BE2C (cell line): ENCODE results near the gene SLC35A4.
A peak's percentile ranks its signal among the peaks of the same experiment; 100 is the strongest.
"Not testable (repeated sequence)": the region's sequence is repeated elsewhere in the genome, so short reads cannot be mapped to it uniquely, and the experiment has no call there.

Experiments used
- DNase-seq: peaks from one replicate; pipeline ENCODE4 v3.0.0-alpha.2; 2020
- H3K27me3 ChIP-seq: fragments of 250-450 bp; sonication (Bioruptor Pico); 2 replicates; pipeline ENCODE4 v1.5.1; 2020; ENCODE audit warnings: mild to moderate bottlenecking
- H3K36me3 ChIP-seq: fragments of 250-450 bp; sonication (Bioruptor Pico); 2 replicates; pipeline ENCODE4 v1.5.1; 2020; ENCODE audit warnings: mild to moderate bottlenecking
- H3K4me1 ChIP-seq: fragments of 250-450 bp; sonication (Bioruptor Pico); 2 replicates; pipeline ENCODE4 v1.5.1; 2020
- H3K4me3 ChIP-seq: 2 replicates; pipeline ENCODE4 v1.5.1; 2011; ENCODE audit warnings: low read depth, low read length
- H3K9me3 ChIP-seq: fragments of 250-450 bp; sonication (Bioruptor Pico); 2 replicates; pipeline ENCODE4 v1.5.1; 2020
- CTCF ChIP-seq: IDR thresholded peaks from 2 replicates; pipeline ENCODE4 v1.5.1; 2012; ENCODE audit warnings: mild to moderate bottlenecking, low read depth, low read length

Gene SLC35A4

GRCh38 chr5:140574165-140574564, 9.5 kb downstream of the SLC35A4 start:
- DNase-seq, result no peak
- Histone ChIP-seq H3K4me3 (no peak overlapping the region), H3K9me3 (no peaks in the 10 kb centered on the region), H3K27me3 (no peaks in the 10 kb centered on the region), H3K4me1 (no peaks in the 10 kb centered on the region), H3K36me3 (no peaks in the 10 kb centered on the region)
- no peak for TF ChIP-seq CTCF

DNA sequence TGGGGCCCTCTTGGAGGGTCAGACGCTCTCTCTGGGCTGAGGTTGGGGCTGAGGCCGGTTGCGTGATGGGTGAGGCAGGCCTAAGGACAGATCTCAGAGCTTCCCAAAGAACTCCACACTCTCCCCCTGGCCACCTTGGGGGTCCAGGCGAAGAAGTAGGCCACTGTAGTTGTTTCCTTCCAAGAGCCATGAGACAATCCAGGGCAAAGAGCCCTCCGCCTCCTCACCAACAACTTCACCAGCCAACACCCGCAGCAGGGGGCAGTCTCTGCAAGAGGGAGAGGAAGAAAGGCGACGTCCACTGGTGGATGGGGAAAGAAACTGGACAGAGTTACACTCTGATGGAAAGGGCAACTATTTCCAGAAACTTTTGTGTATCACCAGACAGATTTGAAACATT, 10.7 kb downstream of the SLC35A4 start:
- no peaks in the 10 kb centered on the region for H3K9me3 ChIP-seq
- no peaks in the 10 kb centered on the region for H3K27me3 ChIP-seq
- H3K4me3 ChIP-seq, result no peak overlapping the region
- DNase-seq, result peak; percentile 60
- peak; percentile 66 for TF ChIP-seq CTCF
- H3K36me3 ChIP-seq, result no peaks in the 10 kb centered on the region
- H3K4me1 ChIP-seq, result no peaks in the 10 kb centered on the region

DNA sequence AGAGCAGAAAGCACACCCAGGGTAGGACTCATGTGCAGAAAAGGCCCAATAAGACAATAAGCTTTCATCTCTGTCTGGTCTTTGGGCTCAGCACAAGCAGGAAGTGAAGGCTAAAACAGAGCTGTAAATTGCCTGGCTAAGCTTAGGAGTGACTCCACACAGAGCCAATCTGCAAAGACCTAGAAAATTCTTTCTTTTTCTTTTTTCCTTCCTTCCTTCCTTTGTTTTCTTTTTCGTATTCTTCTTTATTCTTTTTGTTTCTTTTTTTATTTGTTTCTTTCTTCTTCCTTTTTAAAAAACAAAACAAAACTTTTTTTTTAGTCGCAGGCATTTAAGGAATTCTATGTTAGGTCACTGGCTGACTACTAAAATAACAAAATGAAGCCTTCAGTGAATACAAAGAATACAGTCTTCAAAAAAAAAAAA, 12.2 kb downstream of the SLC35A4 start:
- Histone ChIP-seq H3K27me3 (no peaks in the 10 kb centered on the region), H3K9me3 (no peaks in the 10 kb centered on the region), H3K36me3 (no peaks in the 10 kb centered on the region), H3K4me3 (no peak overlapping the region), H3K4me1 (no peaks in the 10 kb centered on the region)
- no peak for TF ChIP-seq CTCF
- no peak for DNase-seq

DNA sequence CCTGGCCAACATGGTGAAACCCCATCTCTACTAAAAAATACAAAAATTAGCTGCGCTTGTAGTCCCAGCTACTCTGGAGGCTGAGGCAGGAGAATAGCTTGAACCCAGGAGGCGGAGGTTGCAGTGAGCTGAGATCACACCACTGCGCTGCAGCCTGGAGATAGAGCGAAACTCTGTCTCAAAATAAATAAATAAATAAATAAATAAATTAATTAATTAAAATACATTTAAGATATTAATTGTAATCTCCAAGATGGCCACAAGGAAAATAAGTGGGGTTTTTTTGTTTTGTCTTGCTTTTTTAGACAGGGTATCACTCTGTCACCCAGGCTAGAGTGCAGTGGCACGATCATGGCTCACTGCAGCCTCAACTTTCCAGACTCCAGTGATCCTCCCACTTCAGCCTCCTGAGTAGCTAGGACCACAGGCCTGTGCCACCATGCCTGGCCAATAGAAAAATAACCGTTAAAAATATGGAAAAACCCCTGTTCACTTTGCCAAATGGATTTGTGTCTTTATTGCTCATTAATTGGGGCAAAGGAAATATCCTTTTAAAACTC, 14.6 kb downstream of the SLC35A4 start:
- H3K4me3 ChIP-seq, H3K27me3 ChIP-seq, H3K4me1 ChIP-seq, DNase-seq, H3K36me3 ChIP-seq, H3K9me3 ChIP-seq: not testable (repeated sequence)

DNA sequence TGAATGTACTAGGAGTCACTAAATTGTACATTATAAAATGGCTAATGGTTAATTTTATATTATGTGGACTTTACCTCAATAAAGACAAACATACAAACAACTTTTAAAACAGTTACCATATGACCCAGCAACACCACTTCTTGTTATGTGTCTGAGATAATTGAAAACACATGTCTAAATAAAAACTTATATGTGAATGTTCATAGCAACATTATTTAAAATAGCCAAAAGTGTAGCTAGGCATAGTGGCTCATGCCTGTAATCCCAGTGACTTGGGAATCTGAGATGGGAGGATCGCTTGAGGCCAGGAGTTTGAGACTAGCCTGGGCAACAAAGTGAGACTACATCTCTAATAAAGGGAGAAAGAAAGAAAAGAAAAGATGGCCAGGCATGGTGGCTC, 22.9 kb downstream of the SLC35A4 start:
- no peaks in the 10 kb centered on the region for H3K27me3 ChIP-seq
- no peaks in the 10 kb centered on the region for H3K36me3 ChIP-seq
- no peak overlapping the region for H3K4me3 ChIP-seq
- no peak for TF ChIP-seq CTCF
- no peak for DNase-seq
- H3K9me3 ChIP-seq, result no peaks in the 10 kb centered on the region
- no peaks in the 10 kb centered on the region for H3K4me1 ChIP-seq

GRCh38 chr5:140588311-140589070, 23.9 kb downstream of the SLC35A4 start:
- DNase-seq, result no peak
- Histone ChIP-seq H3K4me3 (no peak overlapping the region), H3K9me3 (no peaks in the 10 kb centered on the region), H3K4me1 (no peaks in the 10 kb centered on the region), H3K36me3 (no peaks in the 10 kb centered on the region), H3K27me3 (no peaks in the 10 kb centered on the region)
- TF ChIP-seq CTCF, result no peak
